ENCODE results near the gene SLC2A13. TPM values are rescaled to one million over a fixed set of nuclear protein-coding genes. Genes with fewer than 3 reads are reported as not detected.

SLC2A13 gene
- total RNA-seq, 4 donors from 2014 or later, result 9.1 to 63.4 (median 33.1) TPM

DNA sequence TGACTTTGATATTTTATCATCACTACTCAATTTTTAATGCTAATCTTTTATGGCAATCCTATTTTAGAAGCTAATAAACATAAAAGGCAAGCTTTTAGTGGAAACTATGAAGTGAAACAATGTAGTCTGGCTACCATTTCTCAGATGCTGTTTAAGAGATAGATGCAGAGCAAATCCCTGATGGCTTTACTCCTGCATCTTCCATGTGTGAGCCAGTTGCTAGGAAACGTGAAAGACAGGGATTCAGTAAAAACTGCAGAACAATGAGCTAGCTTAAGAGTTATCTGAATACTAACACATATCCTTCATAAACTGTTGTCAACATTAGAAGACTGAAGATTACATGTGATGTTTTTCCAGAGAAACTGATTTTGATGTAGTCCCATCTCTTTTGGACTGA is 112.6 kb downstream of the SLC2A13 start:
- H3K9me3 ChIP-seq, result no peaks in the 10 kb centered on the region
- TF ChIP-seq, protein P1, sequence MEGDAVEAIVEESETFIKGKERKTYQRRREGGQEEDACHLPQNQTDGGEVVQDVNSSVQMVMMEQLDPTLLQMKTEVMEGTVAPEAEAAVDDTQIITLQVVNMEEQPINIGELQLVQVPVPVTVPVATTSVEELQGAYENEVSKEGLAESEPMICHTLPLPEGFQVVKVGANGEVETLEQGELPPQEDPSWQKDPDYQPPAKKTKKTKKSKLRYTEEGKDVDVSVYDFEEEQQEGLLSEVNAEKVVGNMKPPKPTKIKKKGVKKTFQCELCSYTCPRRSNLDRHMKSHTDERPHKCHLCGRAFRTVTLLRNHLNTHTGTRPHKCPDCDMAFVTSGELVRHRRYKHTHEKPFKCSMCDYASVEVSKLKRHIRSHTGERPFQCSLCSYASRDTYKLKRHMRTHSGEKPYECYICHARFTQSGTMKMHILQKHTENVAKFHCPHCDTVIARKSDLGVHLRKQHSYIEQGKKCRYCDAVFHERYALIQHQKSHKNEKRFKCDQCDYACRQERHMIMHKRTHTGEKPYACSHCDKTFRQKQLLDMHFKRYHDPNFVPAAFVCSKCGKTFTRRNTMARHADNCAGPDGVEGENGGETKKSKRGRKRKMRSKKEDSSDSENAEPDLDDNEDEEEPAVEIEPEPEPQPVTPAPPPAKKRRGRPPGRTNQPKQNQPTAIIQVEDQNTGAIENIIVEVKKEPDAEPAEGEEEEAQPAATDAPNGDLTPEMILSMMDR (IDR thresholded peaks at IDR 0.05), result no peak
- no peak for TF ChIP-seq POLR2A (IDR thresholded peaks at IDR 0.05)
- H3K4me1 ChIP-seq, result no peaks in the 10 kb centered on the region
- H3K4me3 ChIP-seq, result no peak overlapping the region
- no peaks in the 10 kb centered on the region for H3K36me3 ChIP-seq
- H3K27ac ChIP-seq, result no peak overlapping the region
- H3K27me3 ChIP-seq, result no peaks in the 10 kb centered on the region
- DNase-seq, result no peak

DNA sequence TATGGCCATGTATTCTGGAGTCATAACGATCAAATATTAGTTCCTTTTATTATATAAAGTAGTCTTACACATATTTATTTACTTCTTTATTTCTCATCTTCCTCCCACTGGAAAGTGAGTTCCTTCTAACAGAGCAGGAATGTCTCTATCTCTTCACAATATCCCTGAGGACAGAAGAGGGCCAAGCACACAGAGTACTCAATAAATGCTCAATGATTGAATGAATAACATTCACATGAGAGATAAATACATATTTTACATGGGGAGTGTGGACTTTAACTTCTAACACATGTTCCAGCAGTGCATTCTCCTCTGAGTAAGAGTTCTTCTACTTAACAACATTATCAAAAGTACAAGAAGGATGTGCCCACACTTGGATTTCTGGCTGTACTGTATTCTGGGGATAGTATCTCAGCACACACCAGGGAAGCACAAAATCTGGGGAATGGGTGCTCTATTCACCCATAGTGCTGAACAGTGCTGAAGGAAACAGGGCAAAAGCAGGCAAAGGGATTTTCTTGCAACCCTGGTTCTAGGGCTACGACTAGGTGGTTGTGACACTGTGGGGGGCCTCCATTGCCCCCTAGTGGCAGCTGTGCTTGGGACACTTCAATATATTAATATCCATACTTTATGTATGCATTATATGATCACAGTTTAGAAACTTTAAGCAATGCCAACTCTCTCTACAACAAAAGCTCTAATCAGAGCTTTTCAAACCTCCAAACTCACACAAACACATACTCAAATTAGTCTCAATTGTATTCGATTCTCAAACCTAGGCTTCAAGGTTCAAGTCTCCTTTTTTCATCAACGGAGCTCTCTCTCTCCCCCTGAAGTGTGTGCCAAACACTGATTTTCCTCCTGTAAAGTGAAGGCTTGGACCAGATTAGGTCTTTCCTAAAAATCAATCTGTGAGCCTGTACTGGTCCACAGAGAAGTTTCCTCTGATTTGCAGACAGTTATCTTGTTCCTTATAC is 115.5 kb downstream of the SLC2A13 start:
- DNase-seq, result peak; percentile 54 to 84 (median 60)
- Histone ChIP-seq H3K27ac (no peak overlapping the region), H3K4me3 (no peak overlapping the region), H3K36me3 (no peaks in the 10 kb centered on the region), H3K9me3 (no peaks in the 10 kb centered on the region), H3K4me1 (no peaks in the 10 kb centered on the region), H3K27me3 (no peaks in the 10 kb centered on the region)
- TF ChIP-seq POLR2A (IDR thresholded peaks at IDR 0.05), result no peak
- TF ChIP-seq, protein P1 (IDR thresholded peaks at IDR 0.05), result peak; percentile 35 to 82 (median 72)

- no peaks in the 10 kb centered on the region for H3K36me3 ChIP-seq
- H3K9me3 ChIP-seq, result no peaks in the 10 kb centered on the region
- TF ChIP-seq, protein P1 (IDR thresholded peaks at IDR 0.05), result no peak
- TF ChIP-seq POLR2A (IDR thresholded peaks at IDR 0.05), result no peak
- no peaks in the 10 kb centered on the region for H3K4me1 ChIP-seq
- no peak overlapping the region for H3K4me3 ChIP-seq
- no peak for DNase-seq
- H3K27ac ChIP-seq, result no peak overlapping the region
- H3K27me3 ChIP-seq, result no peaks in the 10 kb centered on the region
Measured at GRCh38 chr12:39989501-39989900, 116.4 kb downstream of the SLC2A13 start.

DNA sequence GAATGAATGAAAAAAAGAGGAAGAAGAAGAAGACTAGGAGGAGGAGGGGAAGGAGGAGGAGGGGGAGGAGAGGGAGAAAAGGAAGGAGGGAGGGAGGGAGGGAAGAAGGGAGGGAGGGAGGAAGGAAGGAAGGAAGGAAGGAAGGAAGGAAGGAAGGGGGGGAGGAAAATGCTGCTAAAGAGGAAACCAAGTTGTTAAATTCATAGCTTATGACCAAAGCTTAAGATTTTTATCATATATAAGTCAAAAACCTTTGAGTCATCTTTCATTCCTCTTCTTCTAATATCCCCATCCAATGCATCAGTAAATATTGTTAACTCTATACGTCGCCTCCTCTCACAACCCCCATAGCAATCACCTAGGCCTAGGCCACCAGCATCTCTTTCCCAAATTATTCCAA is 117.3 kb downstream of the SLC2A13 start:
- Histone ChIP-seq H3K4me1 (no peaks in the 10 kb centered on the region), H3K9me3 (no peaks in the 10 kb centered on the region), H3K27ac (no peak overlapping the region), H3K36me3 (no peaks in the 10 kb centered on the region), H3K27me3 (no peaks in the 10 kb centered on the region), H3K4me3 (no peak overlapping the region)
- TF ChIP-seq, protein P1 (IDR thresholded peaks at IDR 0.05), result no peak
- no peak for TF ChIP-seq POLR2A (IDR thresholded peaks at IDR 0.05)
- DNase-seq, result no peak

- no peak overlapping the region for H3K4me3 ChIP-seq
- H3K9me3 ChIP-seq, result no peaks in the 10 kb centered on the region
- no peaks in the 10 kb centered on the region for H3K4me1 ChIP-seq
- no peak for DNase-seq
- TF ChIP-seq POLR2A (IDR thresholded peaks at IDR 0.05), result no peak
- TF ChIP-seq, protein P1 (IDR thresholded peaks at IDR 0.05), result no peak
- H3K27ac ChIP-seq, result no peak overlapping the region
- H3K36me3 ChIP-seq, result no peaks in the 10 kb centered on the region
- H3K27me3 ChIP-seq, result no peaks in the 10 kb centered on the region
Measured at GRCh38 chr12:39986674-39987073, 119.2 kb downstream of the SLC2A13 start.
